NCI-H510A treated with DMSO at 0.1 percent for 48 hours (cell line): Measurements from ENCODE around the gene SPATA31D4.
"Not testable (repeated sequence)": the region's sequence is repeated elsewhere in the genome, so short reads cannot be mapped to it uniquely, and the experiment has no call there.

Source experiments
- DNase-seq: peaks from one replicate; lab custom pipeline; 2025; lab: John Stamatoyannopoulos, UW

Gene SPATA31D4

DNA sequence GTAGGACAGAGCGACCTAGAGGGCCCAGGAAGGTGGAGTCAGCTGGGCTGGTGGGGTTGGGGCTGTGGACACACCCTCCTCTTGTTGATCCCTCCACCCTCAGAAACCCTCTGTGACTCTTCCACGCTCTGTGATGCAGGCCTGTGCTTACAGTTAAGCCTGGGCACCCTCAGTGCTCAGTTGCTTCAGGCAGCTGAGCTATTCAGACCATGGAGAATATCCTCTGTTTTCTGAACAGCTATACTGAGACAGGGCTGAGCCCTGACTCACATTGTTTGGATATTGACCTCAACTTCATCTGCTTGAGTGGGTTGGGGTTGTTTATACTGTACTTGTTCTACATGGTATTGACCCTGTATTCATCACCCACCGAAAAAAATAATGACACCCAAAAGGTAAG, at the start of gene SPATA31D4:
Gene SPATA31D4, plus strand, starts transcription at position 124 of the 400 bp plus-strand sequence. Its CDS starts 86 bp downstream, at position 210.
- not testable (repeated sequence) for DNase-seq

- DNase-seq = no peak
Measured at GRCh38 chr9:81878530-81878929, 49.7 kb upstream of the SPATA31D4 start.

DNA sequence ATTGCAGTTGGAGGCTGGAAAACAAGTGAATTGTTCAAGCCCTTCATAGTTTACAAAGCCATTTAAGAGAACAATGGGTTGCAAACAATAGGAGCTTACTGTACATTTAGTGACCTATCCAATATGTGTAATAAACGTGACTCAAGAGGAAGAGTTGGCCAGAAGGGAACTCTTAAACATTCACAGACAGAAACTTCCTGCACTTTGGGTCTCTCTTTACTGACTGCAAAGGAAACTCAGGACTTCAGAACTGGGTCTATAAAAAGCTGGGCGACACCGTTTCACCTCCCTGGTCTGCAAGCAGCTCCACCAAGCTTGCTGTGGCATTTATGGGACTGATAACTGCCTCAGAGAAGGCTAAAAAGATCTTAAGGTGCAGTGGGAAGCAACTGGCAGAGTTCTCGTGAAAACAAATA, 48.7 kb upstream of the SPATA31D4 start:
- no peak for DNase-seq

- DNase-seq = no peak
Measured at GRCh38 chr9:81885602-81886001, 42.6 kb upstream of the SPATA31D4 start.

GRCh38 chr9:81886665-81887064, 41.6 kb upstream of the SPATA31D4 start:
- DNase-seq = no peak

DNA sequence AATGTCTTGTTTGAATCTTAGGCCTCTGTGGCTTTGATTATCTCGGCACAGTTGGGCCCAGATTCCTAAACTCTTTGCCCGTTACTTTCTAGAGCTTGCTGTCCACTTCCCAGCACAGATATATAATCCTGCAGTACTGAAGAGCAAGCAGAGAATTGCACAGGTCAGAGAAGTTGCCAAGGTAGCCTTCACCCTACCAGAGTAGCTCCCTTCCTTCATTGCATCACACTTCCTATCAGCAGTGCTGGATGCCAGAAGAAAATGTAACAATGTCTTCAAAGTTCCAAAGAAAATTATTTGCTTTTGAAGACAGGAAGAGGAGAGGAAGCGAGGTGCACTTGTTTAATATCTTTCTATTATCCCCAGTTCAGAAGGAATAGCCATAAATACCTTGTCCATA, 38.1 kb upstream of the SPATA31D4 start:
- no peak for DNase-seq

DNA sequence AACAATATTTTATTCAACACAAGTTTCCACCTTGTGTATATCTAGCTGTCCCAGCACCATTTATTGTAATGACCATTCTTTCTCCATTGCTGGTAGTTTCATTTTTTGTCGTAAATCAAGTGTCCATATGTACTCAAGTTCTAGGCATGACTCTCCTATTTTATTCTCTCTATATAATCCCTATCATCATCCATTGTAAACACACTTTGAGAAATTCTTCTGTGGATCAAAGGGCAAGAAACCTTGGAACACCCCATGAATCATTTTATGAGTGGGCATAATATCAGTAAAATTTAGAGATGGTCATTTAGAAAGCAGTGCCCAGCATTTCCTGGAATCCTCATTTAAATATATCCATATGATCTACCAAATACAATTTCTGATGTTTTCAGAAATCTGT, 35.8 kb upstream of the SPATA31D4 start:
- no peak for DNase-seq

DNA sequence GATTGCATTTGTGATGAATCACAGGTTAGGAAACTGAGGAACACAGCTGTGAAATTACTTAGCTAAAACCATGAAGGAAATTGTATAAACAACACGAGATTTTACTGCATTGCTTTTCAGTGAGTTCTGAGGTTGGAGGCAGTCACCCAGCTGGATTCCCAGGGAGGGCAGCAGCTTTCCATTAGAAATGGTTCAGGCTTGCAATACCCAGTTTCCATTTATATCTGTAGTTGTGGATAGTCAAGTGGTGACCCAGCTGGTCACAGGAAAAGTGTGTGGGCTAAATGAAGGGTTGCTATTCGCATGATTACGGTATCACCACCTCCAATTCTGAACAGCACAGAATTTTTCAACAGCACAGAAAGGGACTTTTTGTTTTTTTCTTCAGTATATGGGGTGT, 34.3 kb upstream of the SPATA31D4 start:
- no peak for DNase-seq

GRCh38 chr9:81894891-81895290, 33.3 kb upstream of the SPATA31D4 start:
- no peak for DNase-seq

- DNase-seq = no peak
Measured at GRCh38 chr9:81896070-81896469, 32.2 kb upstream of the SPATA31D4 start.

GRCh38 chr9:81898851-81899250, 29.4 kb upstream of the SPATA31D4 start:
- DNase-seq = no peak

DNA sequence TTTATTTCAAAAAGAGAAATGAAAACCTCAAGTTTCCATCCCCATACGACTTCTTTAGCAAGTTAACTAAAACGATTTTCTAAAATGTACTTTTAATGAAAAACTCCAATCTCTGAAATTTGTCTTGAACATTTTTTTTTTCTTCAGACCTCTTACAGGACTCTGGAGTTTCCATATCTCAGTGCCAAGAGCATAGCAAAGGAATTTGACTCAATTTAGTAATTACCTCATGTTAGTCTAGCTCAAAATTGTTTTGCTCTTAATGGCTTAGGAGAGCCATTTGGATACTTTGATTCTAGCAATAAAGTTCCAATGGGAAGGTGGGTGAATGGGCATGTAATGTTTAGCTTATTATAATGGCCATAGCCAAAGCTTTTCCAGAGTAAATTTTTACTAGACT, 26.0 kb upstream of the SPATA31D4 start:
- DNase-seq = no peak

DNA sequence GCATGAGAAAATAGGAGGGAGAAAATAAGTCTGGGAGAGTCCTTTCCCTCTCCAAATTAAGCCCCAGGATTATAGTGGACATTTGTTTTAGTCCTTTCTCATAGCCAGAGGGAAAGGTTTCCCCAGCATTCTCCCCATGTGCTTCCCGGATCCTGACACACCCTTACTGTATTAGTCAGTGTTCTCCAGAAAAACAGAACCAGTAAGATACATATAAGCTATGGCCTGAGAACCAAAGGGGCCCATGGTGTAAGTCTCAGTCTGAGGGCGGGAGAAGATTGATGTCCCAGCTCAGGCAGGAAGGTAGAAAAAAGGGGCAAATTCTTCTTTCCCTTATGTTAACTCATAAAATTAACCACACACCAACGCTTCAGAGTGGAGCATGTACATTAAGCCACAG, 25.6 kb upstream of the SPATA31D4 start:
- DNase-seq = no peak

DNA sequence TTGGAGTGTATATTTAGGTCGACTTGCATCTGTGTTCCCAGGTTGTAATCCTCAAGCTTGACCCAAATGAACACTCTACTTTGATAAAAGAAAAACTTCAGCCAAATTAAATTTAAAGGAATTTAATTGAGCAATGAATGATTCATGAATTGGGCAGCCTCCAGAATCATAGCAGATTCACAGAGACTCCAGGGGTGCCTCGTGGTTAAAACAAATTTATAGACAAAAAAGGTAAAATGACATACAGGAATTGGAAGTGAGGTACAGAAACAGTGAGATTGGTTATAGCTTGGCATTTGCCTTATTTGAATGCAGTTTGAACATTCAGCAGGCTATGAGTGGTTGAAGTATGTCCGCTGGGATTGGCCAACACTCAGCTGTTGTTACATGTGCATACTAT, 21.6 kb upstream of the SPATA31D4 start:
- no peak for DNase-seq

GRCh38 chr9:81912135-81912534, 16.1 kb upstream of the SPATA31D4 start:
- DNase-seq = no peak

GRCh38 chr9:81915801-81916505, 12.3 kb upstream of the SPATA31D4 start:
- no peak for DNase-seq

DNA sequence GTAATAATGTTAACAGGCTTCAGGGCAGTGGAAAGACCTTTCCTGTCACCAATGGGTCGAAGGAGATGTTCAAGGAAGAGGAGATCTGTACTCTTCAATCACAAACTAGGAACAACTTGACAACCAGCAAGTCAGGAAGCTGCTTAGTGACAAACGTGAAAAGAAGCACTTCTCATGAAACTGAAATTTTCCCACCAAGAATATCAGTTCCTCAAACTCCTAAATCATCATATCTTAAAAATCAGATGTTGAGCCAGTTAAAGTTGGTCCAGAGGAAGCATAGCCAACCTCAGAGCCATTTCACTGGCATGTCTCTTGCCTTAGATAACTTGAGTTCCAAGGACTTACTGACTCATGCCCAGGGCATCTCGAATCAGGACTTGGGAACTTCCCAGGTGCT, 9.7 kb upstream of the SPATA31D4 start:
- not testable (repeated sequence) for DNase-seq

DNA sequence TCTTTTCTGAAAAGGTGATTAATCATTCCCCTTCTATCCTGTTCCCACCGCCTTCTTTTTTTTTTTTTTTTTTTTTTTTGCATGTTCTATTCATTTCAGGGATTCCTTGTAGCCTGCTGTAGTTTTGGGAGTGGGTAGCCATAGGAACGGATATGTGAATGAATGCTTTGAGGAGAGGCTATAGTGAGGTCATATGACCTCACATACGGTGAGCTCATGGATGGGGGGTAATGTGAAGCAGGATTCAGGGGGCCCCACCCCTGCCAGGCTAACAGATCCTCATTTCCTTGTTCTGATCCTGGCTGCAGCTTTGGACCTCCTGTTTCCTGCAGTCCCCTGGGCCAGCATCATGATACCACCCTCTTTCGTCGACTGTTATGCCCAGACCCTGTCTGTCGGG, 1.9 kb downstream of the SPATA31D4 start:
- not testable (repeated sequence) for DNase-seq

- not testable (repeated sequence) for DNase-seq
Measured at GRCh38 chr9:81933547-81933946, 5.3 kb downstream of the SPATA31D4 start.

DNA sequence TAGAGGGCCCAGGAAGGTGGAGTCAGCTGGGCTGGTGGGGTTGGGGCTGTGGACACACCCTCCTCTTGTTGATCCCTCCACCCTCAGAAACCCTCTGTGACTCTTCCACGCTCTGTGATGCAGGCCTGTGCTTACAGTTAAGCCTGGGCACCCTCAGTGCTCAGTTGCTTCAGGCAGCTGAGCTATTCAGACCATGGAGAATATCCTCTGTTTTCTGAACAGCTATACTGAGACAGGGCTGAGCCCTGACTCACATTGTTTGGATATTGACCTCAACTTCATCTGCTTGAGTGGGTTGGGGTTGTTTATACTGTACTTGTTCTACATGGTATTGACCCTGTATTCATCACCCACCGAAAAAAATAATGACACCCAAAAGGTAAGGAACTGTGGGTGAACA, 15.2 kb downstream of the SPATA31D4 start, which contains the start of gene SPATA31D3:
Gene SPATA31D3, plus strand, starts transcription at position 108 of the 400 bp plus-strand sequence. Its CDS starts 86 bp downstream, at position 194.
- not testable (repeated sequence) for DNase-seq

GRCh38 chr9:81948650-81949049, 20.4 kb downstream of the SPATA31D4 start:
- DNase-seq = not testable (repeated sequence)

- DNase-seq = no peak
Measured at GRCh38 chr9:81953096-81953495, 24.9 kb downstream of the SPATA31D4 start.

DNA sequence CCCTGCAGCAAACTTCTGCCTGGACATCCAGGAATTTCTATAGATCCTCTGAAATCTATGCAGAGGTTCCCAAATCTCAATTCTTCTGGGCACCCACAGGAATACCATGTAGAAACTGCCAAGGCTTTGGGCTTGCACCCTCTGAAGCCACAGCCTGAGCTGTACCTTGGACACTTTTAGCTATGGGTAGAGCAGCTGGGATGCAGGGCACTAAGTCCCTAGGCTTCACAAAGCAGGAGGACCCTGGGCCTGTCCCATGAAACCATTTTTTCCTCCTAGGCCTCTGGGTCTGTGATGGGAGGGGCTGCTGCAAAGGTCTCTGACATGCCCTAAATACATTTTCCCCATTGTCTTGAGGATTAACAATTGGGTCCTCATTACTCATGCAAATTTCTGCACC, 27.4 kb downstream of the SPATA31D4 start:
- no peak for DNase-seq
